Activated CD8-positive, alpha-beta memory T cell treated with anti-CD3 and anti-CD28 coated beads for 24 hours (primary cell): ENCODE measurements around the gene ZC2HC1B.
"Not testable (repeated sequence)": the region's sequence is repeated elsewhere in the genome, so short reads cannot be mapped to it uniquely, and the experiment has no call there.

ENCODE experiments used
- DNase-seq: peaks from one replicate; pipeline ENCODE4 v3.0.0-alpha.2; 2020

Gene ZC2HC1B

GRCh38 chr6:143871202-143871730, 7.0 kb downstream of the ZC2HC1B start:
- DNase-seq = not testable (repeated sequence)

GRCh38 chr6:143872201-143872600, 7.9 kb downstream of the ZC2HC1B start:
- DNase-seq = no peak

GRCh38 chr6:143873600-143873999, 9.3 kb downstream of the ZC2HC1B start:
- DNase-seq = not testable (repeated sequence)

GRCh38 chr6:143874503-143874902, 10.2 kb downstream of the ZC2HC1B start:
- not testable (repeated sequence) for DNase-seq

- DNase-seq = no peak
These were observed 13.5 kb downstream of the ZC2HC1B start for GRCh38 chr6:143877584-143878271.

- no peak for DNase-seq
These were observed 14.0 kb downstream of the ZC2HC1B start for GRCh38 chr6:143878272-143878760.

GRCh38 chr6:143880412-143880811, 16.1 kb downstream of the ZC2HC1B start:
- DNase-seq = no peak

- DNase-seq = no peak
These were observed 18.2 kb downstream of the ZC2HC1B start for GRCh38 chr6:143882401-143882930.

GRCh38 chr6:143884216-143884900, 20.1 kb downstream of the ZC2HC1B start:
- DNase-seq = no peak

- no peak for DNase-seq
These were observed 20.8 kb downstream of the ZC2HC1B start for GRCh38 chr6:143885116-143885515.

GRCh38 chr6:143894655-143895054, 30.4 kb downstream of the ZC2HC1B start:
- DNase-seq = no peak

- no peak for DNase-seq
These were observed 32.0 kb downstream of the ZC2HC1B start for GRCh38 chr6:143896126-143896860.

- no peak for DNase-seq
These were observed 36.1 kb downstream of the ZC2HC1B start for GRCh38 chr6:143900358-143900757.

- no peak for DNase-seq
These were observed 37.8 kb downstream of the ZC2HC1B start for GRCh38 chr6:143901885-143902750.

- no peak for DNase-seq
These were observed 38.6 kb downstream of the ZC2HC1B start for GRCh38 chr6:143902827-143903226.

GRCh38 chr6:143911028-143911427, 46.8 kb downstream of the ZC2HC1B start:
- DNase-seq = no peak

- DNase-seq = no peak
These were observed 48.4 kb downstream of the ZC2HC1B start for GRCh38 chr6:143912671-143913070.

GRCh38 chr6:143917026-143917425, 52.8 kb downstream of the ZC2HC1B start:
- not testable (repeated sequence) for DNase-seq

- DNase-seq = no peak
These were observed 64.6 kb downstream of the ZC2HC1B start for GRCh38 chr6:143928853-143929252.

GRCh38 chr6:143929975-143930374, 65.7 kb downstream of the ZC2HC1B start:
- DNase-seq = no peak

GRCh38 chr6:143934331-143934730, 70.1 kb downstream of the ZC2HC1B start:
- DNase-seq = no peak

- no peak for DNase-seq
These were observed 70.6 kb downstream of the ZC2HC1B start for GRCh38 chr6:143934867-143935266.
